GM18858 (cell line): ENCODE results near the gene GFRA1.

Experiments
- ATAC-seq: cut with Tn5 transposase; IDR thresholded peaks from one replicate; pipeline ENCODE4 v1.9.1; 2021; ENCODE audit not compliant: unreplicated experiment

The GFRA1 gene

GRCh38 chr10:116164291-116164690 lies 108.7 kb downstream of the GFRA1 start:
- no peak for ATAC-seq

DNA sequence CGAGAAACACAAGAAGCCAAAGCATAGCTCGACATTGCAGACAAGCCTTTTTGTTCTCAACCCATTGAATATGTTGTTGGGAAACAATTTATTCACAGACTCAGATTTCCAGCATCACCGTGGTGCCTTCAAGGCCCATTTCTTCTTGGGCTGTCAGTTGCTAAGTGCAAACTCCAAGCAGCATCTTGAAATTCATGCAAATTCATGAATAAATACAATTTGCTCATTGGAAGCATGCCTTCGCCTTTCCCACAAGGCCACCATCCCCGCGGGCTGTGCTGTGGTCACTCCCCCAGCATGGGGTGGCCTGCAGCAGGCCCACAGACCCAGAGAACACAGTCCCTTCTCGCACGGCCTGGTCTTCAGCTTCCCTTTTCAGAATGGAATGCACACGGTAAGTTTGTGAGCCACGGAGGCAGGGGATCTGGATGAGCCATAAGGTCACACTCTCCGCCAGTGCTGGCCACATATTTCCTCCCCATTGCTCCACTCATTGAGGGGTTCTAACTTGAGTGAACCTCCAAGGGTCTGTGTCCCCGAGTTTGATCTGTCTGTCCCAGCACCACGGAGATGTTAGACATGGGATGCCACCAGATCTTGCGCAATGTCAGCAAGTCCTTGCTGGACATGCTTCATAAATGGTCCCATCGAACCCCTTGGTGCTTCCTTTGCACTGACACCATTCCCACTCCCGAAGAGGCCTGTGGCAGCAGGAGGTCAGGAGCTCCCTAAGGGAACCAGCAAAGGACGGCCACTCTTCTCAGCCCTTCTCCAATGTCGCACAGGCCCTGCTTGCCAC lies 109.5 kb downstream of the GFRA1 start:
- ATAC-seq: no peak

DNA sequence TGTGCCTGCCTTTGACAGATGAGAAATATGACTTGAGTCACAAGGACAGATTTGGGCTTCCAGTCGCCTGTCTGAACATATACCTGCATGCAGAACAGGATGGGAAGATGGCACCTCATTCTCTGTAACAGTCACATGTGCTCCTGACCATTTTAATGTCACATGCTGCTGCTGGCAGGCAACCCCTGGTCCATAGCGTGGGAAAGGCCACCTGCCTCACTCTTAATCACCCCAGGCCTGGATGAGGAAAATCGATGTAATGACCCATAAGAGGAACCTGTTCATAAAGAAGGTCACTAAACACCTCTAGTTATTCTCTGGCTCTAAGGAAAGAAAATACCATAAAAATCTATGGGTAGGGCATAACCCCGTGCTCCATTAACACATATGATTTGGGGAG lies 110.2 kb downstream of the GFRA1 start:
- no peak for ATAC-seq

DNA sequence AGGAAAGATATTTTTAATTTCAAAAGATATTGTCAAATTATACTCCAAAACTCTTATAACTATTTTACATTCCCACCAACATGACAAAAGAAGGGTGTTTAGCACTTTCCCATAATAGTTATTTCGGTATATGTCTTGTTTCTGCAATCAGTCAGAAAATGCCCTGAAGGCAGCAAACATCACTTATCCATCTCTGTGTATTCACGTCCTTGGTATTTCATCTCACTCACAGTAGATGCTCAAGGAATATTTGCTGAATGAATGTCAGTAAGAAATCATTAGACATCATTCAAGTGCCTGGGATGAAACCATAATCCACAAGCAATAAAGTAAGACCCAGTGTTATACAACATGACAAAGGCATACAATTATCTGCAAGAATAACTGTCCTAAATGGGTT lies 112.7 kb downstream of the GFRA1 start:
- ATAC-seq: no peak

DNA sequence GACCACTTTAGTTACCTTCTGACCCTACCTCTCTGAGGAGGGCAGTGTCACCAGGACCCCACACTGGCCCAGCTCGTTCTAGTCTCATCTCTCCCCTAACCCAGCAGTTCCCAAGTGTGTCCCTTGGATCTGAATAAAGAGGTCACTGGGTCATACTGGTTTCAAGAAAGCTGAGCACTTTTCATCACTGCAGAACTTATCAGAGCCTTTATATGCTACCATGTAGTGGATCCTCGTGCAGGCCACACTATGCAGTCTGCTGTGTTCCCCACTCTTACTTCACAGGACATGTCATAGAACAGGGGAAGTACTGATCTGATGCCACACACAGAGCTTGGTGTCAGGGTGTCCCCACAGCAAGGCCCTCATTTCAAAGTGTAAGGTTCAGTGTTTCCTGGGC lies 113.8 kb downstream of the GFRA1 start:
- no peak for ATAC-seq

GRCh38 chr10:116158036-116158435 lies 115.0 kb downstream of the GFRA1 start:
- ATAC-seq: no peak

DNA sequence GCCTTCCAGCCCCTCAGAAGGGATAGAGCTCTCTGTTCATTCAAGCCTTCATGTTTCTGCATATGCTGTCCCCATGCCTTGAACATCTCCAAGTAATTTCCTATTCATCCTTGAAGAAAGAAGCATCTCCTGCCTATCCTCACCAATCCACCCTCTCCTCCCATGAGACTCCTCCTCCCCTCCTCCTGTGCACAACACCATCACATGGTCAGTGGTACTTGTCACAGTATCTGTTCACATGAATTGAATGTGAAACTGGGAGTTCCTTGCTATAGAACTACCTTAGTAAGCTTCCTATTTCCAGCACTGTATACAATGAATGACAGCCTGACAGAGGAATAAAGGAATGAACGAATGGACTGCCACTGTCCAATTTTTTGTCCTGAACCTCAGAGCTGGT lies 115.5 kb downstream of the GFRA1 start:
- no peak for ATAC-seq

GRCh38 chr10:116156819-116157218 lies 116.2 kb downstream of the GFRA1 start:
- ATAC-seq: no peak

GRCh38 chr10:116155191-116155590 lies 117.8 kb downstream of the GFRA1 start:
- ATAC-seq: no peak

DNA sequence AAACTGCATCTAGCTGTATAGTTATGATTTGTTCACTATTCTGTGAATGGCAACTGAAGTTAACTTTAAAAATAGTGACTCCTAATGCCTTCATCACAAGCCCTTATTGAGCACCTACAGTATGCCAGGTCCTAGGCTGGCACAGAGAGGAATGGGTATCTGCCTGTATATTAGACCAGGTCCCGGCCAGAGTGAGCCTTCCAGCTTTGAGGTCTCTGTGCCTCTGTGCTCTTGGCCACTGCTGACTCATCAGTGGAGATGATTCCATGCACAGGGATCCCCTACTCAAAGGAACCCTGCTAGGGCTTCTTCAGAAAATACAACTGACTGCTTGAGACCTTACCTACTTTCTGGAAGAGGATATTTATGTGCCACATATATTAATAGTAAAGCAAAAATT lies 118.4 kb downstream of the GFRA1 start:
- no peak for ATAC-seq

GRCh38 chr10:116151076-116151475 lies 121.9 kb downstream of the GFRA1 start:
- ATAC-seq: no peak

DNA sequence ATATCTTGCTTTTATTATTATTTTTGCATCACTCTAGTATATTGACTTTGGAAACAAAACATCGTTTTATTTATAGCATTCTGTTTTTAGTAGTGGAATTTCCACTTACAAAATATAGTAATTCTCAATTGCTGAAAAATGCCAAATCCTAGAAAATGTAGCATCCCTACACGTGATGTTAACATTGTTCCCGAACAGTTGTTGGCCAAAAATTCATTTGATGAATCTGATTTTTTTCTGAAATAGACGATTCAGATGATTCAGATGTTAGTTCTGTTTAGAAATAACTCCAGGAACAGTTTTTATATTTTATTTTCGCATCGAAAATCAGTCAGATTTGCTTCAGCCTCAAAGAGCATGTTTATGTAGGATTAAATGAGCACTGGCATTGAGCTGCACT lies 122.4 kb downstream of the GFRA1 start:
- ATAC-seq: no peak

GRCh38 chr10:116147147-116147905 lies 125.7 kb downstream of the GFRA1 start:
- ATAC-seq: no peak

- no peak for ATAC-seq
Observed at GRCh38 chr10:116146372-116147140, 126.5 kb downstream of the GFRA1 start.

- no peak for ATAC-seq
Observed at GRCh38 chr10:116143673-116144222, 129.3 kb downstream of the GFRA1 start.

DNA sequence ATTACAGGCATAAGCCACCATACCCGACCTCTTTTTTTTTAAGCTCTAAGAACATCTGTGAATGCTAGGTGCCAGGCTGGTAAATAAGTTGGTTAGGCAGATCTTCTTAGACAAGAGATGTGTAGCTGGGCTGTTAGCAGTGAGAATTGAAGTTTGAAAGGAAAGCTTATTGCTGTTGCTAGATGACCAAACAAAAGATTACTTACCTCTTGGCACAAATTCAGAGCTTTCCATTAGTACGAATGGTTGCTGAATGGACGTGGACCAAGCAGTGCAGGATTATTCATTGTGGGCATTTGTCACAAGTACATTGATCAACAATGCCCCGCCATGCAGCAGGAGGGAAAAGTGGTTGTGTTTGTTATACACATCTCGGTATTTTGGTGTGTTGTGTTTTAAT lies 131.2 kb downstream of the GFRA1 start:
- no peak for ATAC-seq

DNA sequence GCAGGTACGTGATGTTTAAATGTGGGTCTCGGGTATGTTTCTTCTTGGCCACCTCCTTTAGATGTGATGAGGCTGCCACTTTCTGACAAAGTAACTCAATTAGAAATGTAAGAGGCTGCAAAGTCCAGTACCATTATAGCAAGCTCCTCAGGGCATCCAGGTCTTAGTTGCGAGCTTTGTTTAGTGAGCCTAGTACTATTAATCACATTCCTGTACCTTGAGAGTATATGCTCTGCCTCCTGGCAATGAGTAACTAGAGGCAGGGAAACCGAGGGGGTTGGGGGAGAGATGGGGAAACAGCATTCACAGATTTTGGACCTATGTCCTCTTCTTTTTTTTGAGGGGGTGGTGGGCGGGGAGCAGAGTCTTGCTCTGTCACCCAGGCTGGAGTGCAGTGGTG lies 131.8 kb downstream of the GFRA1 start:
- ATAC-seq: no peak

- no peak for ATAC-seq
Observed at GRCh38 chr10:116139886-116140285, 133.1 kb downstream of the GFRA1 start.

GRCh38 chr10:116138897-116139296 lies 134.1 kb downstream of the GFRA1 start:
- ATAC-seq: no peak

GRCh38 chr10:116136261-116136660 lies 136.7 kb downstream of the GFRA1 start:
- ATAC-seq: no peak

DNA sequence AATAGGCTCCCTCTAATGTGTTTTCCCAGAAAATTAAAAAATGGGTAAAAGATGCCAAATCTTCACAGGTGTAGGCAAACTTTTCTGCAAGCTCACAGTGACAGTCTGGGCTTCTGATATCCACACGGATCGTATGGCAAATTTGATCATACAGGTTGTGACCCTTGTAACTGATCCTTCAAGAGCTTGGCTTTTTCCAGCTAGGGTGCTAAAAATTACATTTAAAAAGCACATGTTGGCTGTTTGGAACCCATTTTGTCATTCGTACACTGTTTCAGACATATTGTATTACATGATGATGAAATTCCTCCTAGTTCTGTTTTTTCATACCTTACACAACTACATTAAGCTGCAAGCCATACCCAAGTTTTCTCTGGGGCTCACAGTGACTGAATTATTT lies 138.7 kb downstream of the GFRA1 start:
- no peak for ATAC-seq
